Lung (tissue), 12 donors: Measurements from ENCODE around the gene APC2. TPM values are rescaled to one million over a fixed set of nuclear protein-coding genes. Genes with fewer than 3 reads are reported as not detected.

Experiments used
- ATAC-seq: fragments of 200-7000 bp; cut with Tn5 transposase; one replicate; pipeline ENCODE4 v1.9.1; 2020; ENCODE audit warnings: moderate number of reproducible peaks; ENCODE audit not compliant: insufficient read depth, low FRiP score
- DNase-seq, 3 donors: peaks; one replicate each; pipeline ENCODE4 v3.0.0-alpha.2; 2013 to 2017
- H3K27ac ChIP-seq, 2 donors: one replicate each; pipeline ENCODE4 v1.5.1; 2013; ENCODE audit warnings: mild to moderate bottlenecking in 2 of 2, moderate library complexity in 2 of 2, control low read depth in 1 of 2, inconsistent platforms in 1 of 2, low read depth in 1 of 2, low read length in 1 of 2
- H3K27me3 ChIP-seq, 3 donors: one replicate each; pipeline ENCODE4 v1.5.1; 2013; ENCODE audit warnings: low read length in 2 of 3; ENCODE audit not compliant: control insufficient read depth in 3 of 3, insufficient read depth in 3 of 3
- H3K36me3 ChIP-seq, 4 donors: one replicate each; pipeline ENCODE4 v1.5.1; 2013; ENCODE audit warnings: low read length in 4 of 4, mild to moderate bottlenecking in 1 of 4, moderate library complexity in 1 of 4; ENCODE audit not compliant: control insufficient read depth in 4 of 4, insufficient read depth in 4 of 4
- H3K4me1 ChIP-seq, 5 donors: one replicate each; pipeline ENCODE4 v1.5.1; 2013; ENCODE audit warnings: low read length in 5 of 5, mild to moderate bottlenecking in 2 of 5, moderate library complexity in 1 of 5; ENCODE audit not compliant: control insufficient read depth in 5 of 5, insufficient read depth in 5 of 5
- H3K4me3 ChIP-seq: one replicate; pipeline ENCODE4 v1.5.1; 2013; ENCODE audit warnings: mild to moderate bottlenecking, control low read depth, moderate library complexity
- H3K9ac ChIP-seq, 2 donors: one replicate each; pipeline ENCODE4 v1.5.1; 2013; ENCODE audit warnings: low read length in 2 of 2, control low read depth in 1 of 2; ENCODE audit not compliant: insufficient read depth in 1 of 2
- H3K9me3 ChIP-seq, 4 donors: one replicate each; pipeline ENCODE4 v1.5.1; 2013; ENCODE audit warnings: low read length in 3 of 4, mild to moderate bottlenecking in 1 of 4, moderate library complexity in 1 of 4; ENCODE audit not compliant: control insufficient read depth in 4 of 4, insufficient read depth in 3 of 4
- WGBS, 2 donors: extraction: QIAGEN DNeasy Blood & Tissue Kit; methylation state at CpG; one replicate each; pipeline ENCODE4 v1.1.7; 2013; 5-methylcytosine and 5-hydroxymethylcytosine counted together
- polyA plus RNA-seq, 2 donors: library from polyadenylated mRNA; stranded (reverse); fragments of 200-250 nt; gene quantifications; one replicate each; pipeline ENCODE4 v1.2.1, GENCODE V29; 2013
- total RNA-seq, 2 donors: library from RNA; depleted of rRNA in 1 of 2; stranded (reverse); fragments of >200 nt in 1 of 2; gene quantifications; one replicate each; pipeline ENCODE4 v1.2.1, GENCODE V29; 2014 to 2021
- TF ChIP-seq, protein P1 (sequence below): IDR thresholded peaks from 2 replicates; pipeline ENCODE4 v1.5.1; 2012; ENCODE audit warnings: mild to moderate bottlenecking; ENCODE audit errors: control extremely low read depth, extremely low read depth
- donor health status: control.
- donor health status: control.
- donor health status: Bipolar disorder and iron deficiency.
- donor health status: healthy.
- donor health status: DM: yes; HTN: yes; CAD: no.

APC2 gene
- total and polyA plus RNA-seq, 4 donors = 0.01 to 0.37 (median 0.10) TPM

DNA sequence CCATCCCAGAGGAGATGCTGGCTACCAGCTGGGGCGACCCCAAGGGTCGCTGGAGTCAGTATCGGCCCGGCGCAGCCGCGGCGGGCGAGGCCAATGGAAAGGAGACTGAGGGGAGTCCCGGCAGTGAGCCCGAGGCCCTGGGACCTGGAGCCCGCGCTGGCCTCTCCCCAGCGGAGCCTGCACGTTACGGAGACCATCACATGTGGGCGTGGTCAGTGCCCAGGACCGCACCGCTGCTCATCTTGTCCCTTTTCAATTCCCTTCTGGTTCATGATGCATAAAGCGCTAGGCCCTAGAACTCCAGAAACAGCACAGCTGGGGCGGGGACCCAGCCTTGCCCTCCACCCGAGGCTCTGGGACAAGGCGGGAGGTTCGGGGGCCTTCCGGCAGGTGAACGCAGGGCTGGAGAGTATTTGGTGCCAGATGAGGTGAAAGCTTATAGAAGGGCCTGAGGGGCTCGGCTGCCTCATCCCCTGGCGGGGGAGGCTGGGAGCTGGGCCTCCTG lies 21.1 kb downstream of the APC2 start:
- Histone ChIP-seq H3K4me1 (peaks cover 0 to 47% (median 11%) of the 10 kb centered on the region in 5 donors), H3K4me3 (no peak overlapping the region), H3K27ac (no peak overlapping the region), H3K9me3 (peaks cover 0 to 14% (median 0%) of the 10 kb centered on the region in 4 donors), H3K27me3 (peaks cover 13 to 38% (median 34%) of the 10 kb centered on the region in 3 donors), H3K9ac (no peak overlapping the region), H3K36me3 (peaks cover 0 to 14% (median 2%) of the 10 kb centered on the region in 4 donors)
- ATAC-seq (no peak), DNase-seq (no peak)
- 5 to 7% methylated on average over 27 to 28 of the region's 28 CpGs for WGBS, 2 donors
- TF ChIP-seq, protein P1, sequence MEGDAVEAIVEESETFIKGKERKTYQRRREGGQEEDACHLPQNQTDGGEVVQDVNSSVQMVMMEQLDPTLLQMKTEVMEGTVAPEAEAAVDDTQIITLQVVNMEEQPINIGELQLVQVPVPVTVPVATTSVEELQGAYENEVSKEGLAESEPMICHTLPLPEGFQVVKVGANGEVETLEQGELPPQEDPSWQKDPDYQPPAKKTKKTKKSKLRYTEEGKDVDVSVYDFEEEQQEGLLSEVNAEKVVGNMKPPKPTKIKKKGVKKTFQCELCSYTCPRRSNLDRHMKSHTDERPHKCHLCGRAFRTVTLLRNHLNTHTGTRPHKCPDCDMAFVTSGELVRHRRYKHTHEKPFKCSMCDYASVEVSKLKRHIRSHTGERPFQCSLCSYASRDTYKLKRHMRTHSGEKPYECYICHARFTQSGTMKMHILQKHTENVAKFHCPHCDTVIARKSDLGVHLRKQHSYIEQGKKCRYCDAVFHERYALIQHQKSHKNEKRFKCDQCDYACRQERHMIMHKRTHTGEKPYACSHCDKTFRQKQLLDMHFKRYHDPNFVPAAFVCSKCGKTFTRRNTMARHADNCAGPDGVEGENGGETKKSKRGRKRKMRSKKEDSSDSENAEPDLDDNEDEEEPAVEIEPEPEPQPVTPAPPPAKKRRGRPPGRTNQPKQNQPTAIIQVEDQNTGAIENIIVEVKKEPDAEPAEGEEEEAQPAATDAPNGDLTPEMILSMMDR = no peak

DNA sequence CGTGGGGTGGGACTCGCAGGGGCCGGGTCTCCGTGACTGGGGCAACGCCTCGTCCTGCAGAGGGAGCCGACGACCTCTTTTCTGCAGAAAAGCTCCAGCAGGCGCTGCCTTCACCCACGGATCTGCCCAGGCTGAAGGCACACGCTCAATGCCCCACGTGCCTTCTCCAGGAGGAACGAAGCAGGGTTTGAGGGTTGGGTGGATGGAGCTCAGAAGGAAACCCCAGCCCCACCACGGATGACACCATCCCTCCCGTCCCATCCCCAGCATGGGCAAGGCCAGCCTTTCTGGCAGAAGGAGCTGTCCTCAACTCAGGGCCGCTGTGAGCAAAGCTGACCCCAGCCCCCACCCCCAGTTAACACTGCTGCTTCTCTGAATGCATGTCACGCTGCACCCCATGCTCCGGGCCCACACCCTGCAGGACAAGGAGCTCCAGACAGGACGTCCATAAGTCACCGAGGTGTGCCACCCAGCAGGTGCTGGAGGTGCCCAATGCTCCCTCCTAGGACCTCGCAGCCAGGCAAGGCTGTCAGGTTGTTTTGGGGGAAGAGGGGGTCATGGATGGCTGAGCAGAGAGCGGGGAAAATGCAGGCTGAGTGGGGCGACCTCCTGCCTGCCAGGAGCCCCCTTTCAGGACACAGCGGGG lies 21.7 kb downstream of the APC2 start:
- Histone ChIP-seq H3K4me1 (peaks cover 0 to 42% (median 11%) of the 10 kb centered on the region in 5 donors), H3K9ac (no peak overlapping the region), H3K4me3 (no peak overlapping the region), H3K9me3 (peaks cover 0 to 16% (median 0%) of the 10 kb centered on the region in 4 donors), H3K36me3 (peaks cover 0 to 19% (median 5%) of the 10 kb centered on the region in 4 donors), H3K27me3 (peaks cover 8 to 38% (median 29%) of the 10 kb centered on the region in 3 donors), H3K27ac (no peak overlapping the region)
- DNase-seq (no peak), ATAC-seq (no peak)
- WGBS, 2 donors = 24 to 25% methylated on average over 24 of the region's 24 CpGs
- TF ChIP-seq, protein P1 = no peak

DNA sequence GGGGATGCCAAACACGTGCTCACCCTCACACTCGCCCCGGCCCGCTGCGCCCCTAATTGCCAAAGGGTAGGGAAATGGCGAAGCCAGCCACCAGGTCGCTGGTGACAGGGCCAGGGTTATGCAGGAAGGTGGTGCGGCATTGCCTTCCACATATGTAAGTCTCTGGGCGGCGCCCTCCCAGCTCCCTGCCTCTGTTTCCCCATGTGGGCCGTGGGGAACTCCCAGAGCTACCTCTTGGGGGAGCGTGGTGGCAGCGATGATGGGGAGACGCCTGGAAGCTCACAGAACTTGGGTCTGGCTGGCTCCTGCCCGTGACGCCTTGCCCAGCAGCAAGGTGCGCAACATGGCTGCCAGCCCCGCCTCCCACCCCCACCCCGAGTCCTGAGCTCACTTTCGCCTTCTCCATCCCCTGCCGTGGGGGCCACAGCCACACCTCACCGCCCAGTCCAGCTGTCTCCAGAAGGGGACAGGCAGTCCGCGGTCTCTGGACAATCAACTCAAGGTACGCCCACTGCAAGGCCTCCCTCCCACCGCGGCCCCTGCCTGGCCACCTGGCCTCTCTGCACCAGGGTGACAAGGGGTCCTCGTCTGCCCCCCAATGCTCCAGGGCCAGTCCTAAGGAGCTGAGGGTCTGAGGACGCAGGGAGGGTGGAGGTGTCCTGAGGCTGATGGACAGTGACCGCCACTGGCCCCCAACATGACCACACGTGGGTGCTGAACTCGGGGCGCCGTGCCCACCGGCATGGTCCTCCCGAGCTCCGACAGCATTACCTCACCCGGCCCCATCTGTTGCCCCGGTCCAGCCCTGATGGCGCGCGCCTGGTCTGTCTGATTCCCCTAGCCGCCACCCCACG lies 22.5 kb downstream of the APC2 start:
- peaks cover 0 to 19% (median 5%) of the 10 kb centered on the region in 4 donors for H3K36me3 ChIP-seq
- H3K9ac ChIP-seq = no peak overlapping the region
- H3K27me3 ChIP-seq = peaks cover 1 to 38% (median 29%) of the 10 kb centered on the region in 3 donors
- peaks cover 0 to 35% (median 11%) of the 10 kb centered on the region in 5 donors for H3K4me1 ChIP-seq
- TF ChIP-seq, protein P1 = no peak
- 48 to 65% methylated on average over 40 to 44 of the region's 44 CpGs for WGBS, 2 donors
- H3K27ac ChIP-seq = no peak overlapping the region
- no peak overlapping the region for H3K4me3 ChIP-seq
- H3K9me3 ChIP-seq = peaks cover 0 to 11% (median 0%) of the 10 kb centered on the region in 4 donors
- DNase-seq = no peak
- ATAC-seq = no peak
